ENCODE measurements around the gene TEP1. TPM values are rescaled to one million over a fixed set of nuclear protein-coding genes. Genes with fewer than 3 reads are reported as not detected.

The TEP1 gene
- total RNA-seq, 1 experiment from 2014 or later, result 15.8 TPM

GRCh38 chr14:20376071-20376588, 37.2 kb downstream of the TEP1 start:
- H3K27me3 ChIP-seq (ENCODE audit: insufficient read depth, low read length), result no peaks in the 10 kb centered on the region; the same call in 1 of the 2 replicates
- H3K4ac ChIP-seq (ENCODE audit: low read depth, low read length), result no peak overlapping the region
- no peaks in the 10 kb centered on the region for H3K9me3 ChIP-seq (ENCODE audit: control insufficient read depth, low read depth, low read length)
- no peaks in the 10 kb centered on the region for H3K27me3 Mint-ChIP-seq (ENCODE audit: low read depth)
- H3T11ph ChIP-seq (ENCODE audit: low read length), result no peak overlapping the region
- H3K79me2 ChIP-seq (ENCODE audit: insufficient read depth, low read length), result no peaks in the 10 kb centered on the region
- no peak overlapping the region for H4K5ac ChIP-seq (ENCODE audit: insufficient read length, low read depth, low read length)
- H3K9ac ChIP-seq (ENCODE audit: extremely low read depth, insufficient read length, low read length), result no peak overlapping the region
- no peak overlapping the region for H3K23ac ChIP-seq (ENCODE audit: insufficient read length, low read depth, low read length)
- H2BK120ac ChIP-seq (ENCODE audit: low read depth, low read length, poor library complexity, severe bottlenecking), result no peak overlapping the region
- H2BK5ac ChIP-seq (ENCODE audit: insufficient read length, low read length), result no peak overlapping the region
- no peaks in the 10 kb centered on the region for H3K79me1 ChIP-seq (ENCODE audit: insufficient read depth, low read depth, low read length, poor library complexity, severe bottlenecking)
- H2AFZ ChIP-seq (ENCODE audit: low read length), result no peak overlapping the region
- no peaks in the 10 kb centered on the region for H3K9me3 Mint-ChIP-seq
- no peak overlapping the region for H2AK5ac ChIP-seq (ENCODE audit: insufficient read length, low read length)
- no peak overlapping the region for H2BK12ac ChIP-seq (ENCODE audit: insufficient read length, low read depth, low read length)
- no peak overlapping the region for H3K4me2 ChIP-seq (ENCODE audit: insufficient read depth, insufficient read length, low read length)
- no peaks in the 10 kb centered on the region for H3K4me1 ChIP-seq (ENCODE audit: insufficient read depth, low read length)
- H3K4me1 Mint-ChIP-seq, result no peaks in the 10 kb centered on the region
- H3K27ac ChIP-seq (ENCODE audit: insufficient read length, low read depth, low read length), result no peak overlapping the region
- H2BK20ac ChIP-seq (ENCODE audit: low read depth, low read length, poor library complexity, severe bottlenecking), result no peak overlapping the region
- H4K91ac ChIP-seq (ENCODE audit: insufficient read length, low read depth, low read length), result no peak overlapping the region
- H3K18ac ChIP-seq (ENCODE audit: insufficient read length, low read depth, low read length), result no peak overlapping the region
- WGBS (ENCODE audit: extremely low coverage, insufficient read length, low lambda C conversion rate), result no CpG with 5 or more reads among the region's 12 CpGs
- no peak overlapping the region; the same call in 1 of the 2 replicates for H3K14ac ChIP-seq (ENCODE audit: insufficient read depth, low read length)
- no peak overlapping the region for H3K56ac ChIP-seq (ENCODE audit: insufficient read length, low read depth, low read length)
- no peak for TF ChIP-seq CTCF (conservative IDR thresholded peaks at IDR 0.05)
- no peaks in the 10 kb centered on the region for H4K20me1 ChIP-seq (ENCODE audit: control insufficient read depth, insufficient read depth, insufficient read length)
- DNase-seq, result no peak
- H3K36me3 Mint-ChIP-seq (ENCODE audit: insufficient read depth in 1 of 3, low read depth in 3 of 3), result peaks cover 19 to 73% (median 62%) of the 10 kb centered on the region in 3 experiments; a peak in 6 of 7 replicates
- peak overlapping the region in 2 of 3 experiments; percentile 16 to 65; a peak in 1 of 7 replicates for H3K27ac Mint-ChIP-seq
- H2BK15ac ChIP-seq (ENCODE audit: low read depth, low read length), result no peak overlapping the region
- H3K23me2 ChIP-seq (ENCODE audit: insufficient read length, low read depth, low read length, poor library complexity, severe bottlenecking), result no peaks in the 10 kb centered on the region
- no peak overlapping the region for H3K4me3 Mint-ChIP-seq
- H4K8ac ChIP-seq (replicated peaks; ENCODE audit: insufficient read length, low read depth, low read length), result no peak overlapping the region
